GM06990 (cell line): ENCODE results near the gene SUV39H2.

Experiments used
- DNase-seq: peaks from one replicate; pipeline ENCODE4 v3.0.0-alpha.2; 2011; ENCODE audit not compliant: insufficient read length; ENCODE audit errors: extremely low read depth
- H3K27me3 ChIP-seq: replicated peaks from 2 replicates; pipeline ENCODE4 v1.6.0; 2011; ENCODE audit warnings: low read length; ENCODE audit not compliant: control insufficient read depth, insufficient read depth
- H3K36me3 ChIP-seq: 2 replicates; pipeline ENCODE4 v1.5.1; 2011; ENCODE audit warnings: low read length; ENCODE audit not compliant: control insufficient read depth, insufficient read depth
- H3K4me3 ChIP-seq: replicated peaks from 2 replicates; pipeline ENCODE4 v1.5.1; 2011; ENCODE audit warnings: low read depth, mild to moderate bottlenecking, control low read depth, low read length
- TF ChIP-seq, protein P1 (sequence below): IDR thresholded peaks from 2 replicates; pipeline ENCODE4 v1.5.1; 2011; ENCODE audit warnings: low read length, control low read depth, mild to moderate bottlenecking, inconsistent platforms; ENCODE audit not compliant: insufficient read depth, poor library complexity, severe bottlenecking

SUV39H2 gene

DNA sequence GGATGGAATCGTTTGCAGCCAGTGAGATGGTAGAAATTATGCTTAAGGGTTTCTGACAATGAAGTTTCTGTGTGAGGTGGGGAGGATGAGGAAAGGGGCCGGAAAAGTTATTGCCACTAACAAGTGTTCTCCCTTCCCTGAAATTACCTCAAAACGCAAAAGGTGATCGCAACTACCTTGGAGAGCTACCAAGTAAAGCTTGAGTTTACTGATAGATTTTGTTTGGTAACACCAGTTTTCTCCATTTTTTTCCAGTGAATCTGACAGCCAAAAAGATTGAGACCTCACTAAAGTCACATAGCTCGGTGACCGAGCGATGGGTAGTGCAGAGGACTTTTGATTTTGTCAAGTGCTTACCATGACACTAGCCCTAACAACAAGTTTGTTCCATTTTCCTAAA, 1.6 kb downstream of the SUV39H2 start:
- DNase-seq = no peak
- Histone ChIP-seq H3K36me3 (no peaks in the 10 kb centered on the region; the same call in 1 of the 2 replicates), H3K4me3 (peak overlapping the region; percentile 90), H3K27me3 (no peaks in the 10 kb centered on the region)
- TF ChIP-seq, protein P1, sequence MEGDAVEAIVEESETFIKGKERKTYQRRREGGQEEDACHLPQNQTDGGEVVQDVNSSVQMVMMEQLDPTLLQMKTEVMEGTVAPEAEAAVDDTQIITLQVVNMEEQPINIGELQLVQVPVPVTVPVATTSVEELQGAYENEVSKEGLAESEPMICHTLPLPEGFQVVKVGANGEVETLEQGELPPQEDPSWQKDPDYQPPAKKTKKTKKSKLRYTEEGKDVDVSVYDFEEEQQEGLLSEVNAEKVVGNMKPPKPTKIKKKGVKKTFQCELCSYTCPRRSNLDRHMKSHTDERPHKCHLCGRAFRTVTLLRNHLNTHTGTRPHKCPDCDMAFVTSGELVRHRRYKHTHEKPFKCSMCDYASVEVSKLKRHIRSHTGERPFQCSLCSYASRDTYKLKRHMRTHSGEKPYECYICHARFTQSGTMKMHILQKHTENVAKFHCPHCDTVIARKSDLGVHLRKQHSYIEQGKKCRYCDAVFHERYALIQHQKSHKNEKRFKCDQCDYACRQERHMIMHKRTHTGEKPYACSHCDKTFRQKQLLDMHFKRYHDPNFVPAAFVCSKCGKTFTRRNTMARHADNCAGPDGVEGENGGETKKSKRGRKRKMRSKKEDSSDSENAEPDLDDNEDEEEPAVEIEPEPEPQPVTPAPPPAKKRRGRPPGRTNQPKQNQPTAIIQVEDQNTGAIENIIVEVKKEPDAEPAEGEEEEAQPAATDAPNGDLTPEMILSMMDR = no peak

DNA sequence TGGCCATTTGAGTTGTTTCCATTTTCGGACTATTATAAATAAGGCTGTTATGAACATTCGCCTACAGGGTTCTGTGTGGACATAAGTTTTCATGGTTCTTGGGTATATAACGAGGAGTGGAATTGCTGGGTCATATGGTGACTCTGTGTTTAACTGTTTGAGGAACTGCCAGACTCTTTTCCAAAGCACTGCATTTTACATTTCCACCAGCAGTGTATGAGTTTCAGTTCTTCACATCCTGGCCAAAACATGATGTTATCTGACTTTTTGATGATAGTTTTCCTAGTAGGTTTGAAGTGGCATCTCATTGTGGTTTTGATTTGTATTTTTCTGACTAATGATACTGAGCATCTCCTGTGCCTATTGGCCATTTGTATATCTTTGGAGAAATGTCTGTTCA, 5.4 kb downstream of the SUV39H2 start:
- no peak for DNase-seq
- no peaks in the 10 kb centered on the region for H3K27me3 ChIP-seq
- H3K36me3 ChIP-seq = no peaks in the 10 kb centered on the region; the same call in none of the 2 replicates
- H3K4me3 ChIP-seq = no peak overlapping the region
- TF ChIP-seq, protein P1 = no peak

DNA sequence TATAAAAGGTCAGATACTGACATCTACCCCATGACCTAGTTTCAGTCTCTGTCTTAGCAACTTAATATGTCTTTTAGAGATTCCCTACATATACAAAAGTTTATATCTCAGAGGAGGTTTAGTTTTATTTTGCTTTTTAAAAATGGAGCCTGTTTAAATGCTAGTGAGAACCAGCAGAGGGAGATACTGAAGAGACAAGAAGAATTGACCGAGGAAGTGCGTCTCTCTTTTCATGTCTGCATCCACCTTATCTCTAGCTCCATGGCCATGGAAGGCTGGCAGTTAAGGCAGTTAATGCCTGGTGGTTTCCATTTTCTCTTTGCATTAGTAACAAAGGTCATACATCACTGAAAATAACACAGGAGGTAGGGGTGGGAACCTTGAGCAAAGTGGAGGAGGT, 10.7 kb downstream of the SUV39H2 start:
- TF ChIP-seq, protein P1 = peak; percentile 43
- H3K4me3 ChIP-seq = no peak overlapping the region
- no peak for DNase-seq
- no peaks in the 10 kb centered on the region; the same call in none of the 2 replicates for H3K36me3 ChIP-seq
- no peaks in the 10 kb centered on the region for H3K27me3 ChIP-seq

DNA sequence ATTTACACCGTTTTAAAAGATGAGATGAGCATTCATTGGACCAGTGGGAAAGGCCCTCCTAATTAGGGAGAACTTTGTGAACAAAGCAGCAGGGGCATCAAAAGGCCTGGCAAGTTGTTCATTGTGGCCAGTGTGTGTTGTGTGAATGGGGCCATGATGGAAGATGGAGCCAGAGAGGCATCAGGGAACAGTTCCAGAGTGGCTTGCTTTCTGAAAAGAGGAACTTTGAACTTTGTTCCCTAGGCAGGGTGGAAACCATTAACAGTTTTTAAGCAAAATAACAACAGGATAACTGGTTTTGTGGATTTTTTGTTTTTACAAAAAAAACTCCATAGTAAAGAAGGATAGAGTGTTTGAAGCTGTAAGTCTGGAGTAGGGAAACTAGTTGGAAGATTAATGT, 12.5 kb downstream of the SUV39H2 start:
- Histone ChIP-seq H3K36me3 (no peaks in the 10 kb centered on the region; the same call in none of the 2 replicates), H3K4me3 (no peak overlapping the region), H3K27me3 (no peaks in the 10 kb centered on the region)
- DNase-seq = no peak
- TF ChIP-seq, protein P1 = no peak

DNA sequence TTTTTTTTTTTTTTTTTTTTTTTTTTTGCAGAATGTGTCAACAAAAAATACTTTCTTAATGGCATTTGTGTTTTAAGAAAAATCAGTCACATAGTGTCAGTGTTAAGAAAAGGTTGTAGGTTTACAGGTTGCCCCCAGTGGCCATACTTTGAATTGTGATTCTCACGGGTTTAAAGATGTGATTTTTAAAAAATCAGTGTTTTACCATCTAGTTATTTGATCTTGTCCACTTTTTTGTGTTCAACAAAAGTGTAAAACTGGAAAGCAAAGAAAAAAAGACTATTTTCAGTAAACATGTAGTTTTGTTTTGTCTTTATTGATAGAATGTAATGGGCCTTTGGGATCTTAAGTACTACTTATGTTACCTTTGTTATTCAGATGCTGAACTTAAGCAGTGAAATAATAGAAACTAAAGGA, 25.7 kb downstream of the SUV39H2 start:
- no peak for DNase-seq
- peaks cover 11% of the 10 kb centered on the region for H3K36me3 ChIP-seq
- TF ChIP-seq, protein P1 = peak; percentile 54
- no peak overlapping the region for H3K4me3 ChIP-seq
- H3K27me3 ChIP-seq = no peaks in the 10 kb centered on the region

DNA sequence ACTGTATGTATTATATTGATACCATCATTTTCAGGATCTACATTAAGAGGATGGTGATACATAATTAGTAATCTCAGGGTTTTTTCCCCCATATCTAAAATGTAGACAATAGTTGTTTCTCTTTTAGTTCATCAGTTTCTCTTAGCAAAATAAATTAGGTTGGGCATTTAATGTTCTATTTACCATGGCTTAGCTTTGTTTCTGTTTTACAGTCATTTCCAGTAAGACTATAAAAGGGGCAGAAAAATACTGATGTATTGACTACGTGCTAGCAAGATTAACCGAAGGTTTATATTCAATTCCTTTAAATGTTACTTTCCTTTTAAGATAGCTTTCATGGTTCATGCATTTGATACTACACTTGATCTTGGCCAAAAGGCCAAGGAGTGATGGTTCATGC, 26.2 kb downstream of the SUV39H2 start:
- Histone ChIP-seq H3K36me3 (peaks cover 11% of the 10 kb centered on the region), H3K27me3 (no peaks in the 10 kb centered on the region), H3K4me3 (no peak overlapping the region)
- DNase-seq = no peak
- TF ChIP-seq, protein P1 = no peak
